Activated CD4-positive, alpha-beta memory T cell treated with anti-CD3 and anti-CD28 coated beads for 36 hours (primary cell): ENCODE data around the gene CLN3. TPM values are rescaled to one million over a fixed set of nuclear protein-coding genes. Genes with fewer than 3 reads are reported as not detected.
"Not testable (repeated sequence)": the region's sequence is repeated elsewhere in the genome, so short reads cannot be mapped to it uniquely, and the experiment has no call there.

Experiments
- CTCF ChIA-PET: fragments of 350-600 bp; sonication (Branson Sonifier 250); formaldehyde crosslinking; loops from one replicate; lab custom pipeline; 2021; ENCODE audit warnings: antibody characterized with exemption, inconsistent platforms; lab: Charles Lee
- POLR2A ChIA-PET: fragments of 350-600 bp; sonication (Branson Sonifier 250); formaldehyde crosslinking; loops from one replicate; lab custom pipeline; 2021; ENCODE audit warnings: antibody characterized with exemption; lab: Charles Lee
- DNase-seq: peaks from one replicate; pipeline ENCODE4 v3.0.0-alpha.2; 2020
- H3K27ac Mint-ChIP-seq: one replicate; pipeline ENCODE4 v1.8.0; 2021; ENCODE audit warnings: mixed read lengths
- H3K27me3 Mint-ChIP-seq: one replicate; pipeline ENCODE4 v1.8.0; 2021; ENCODE audit warnings: mixed read lengths
- H3K36me3 Mint-ChIP-seq: one replicate; pipeline ENCODE4 v1.8.0; 2021; ENCODE audit warnings: mixed read lengths
- H3K4me1 Mint-ChIP-seq: one replicate; pipeline ENCODE4 v1.8.0; 2021; ENCODE audit warnings: low read depth, mixed read lengths
- H3K4me3 Mint-ChIP-seq: one replicate; pipeline ENCODE4 v1.8.0; 2021; ENCODE audit warnings: mild to moderate bottlenecking, mixed read lengths
- H3K9me3 Mint-ChIP-seq: one replicate; pipeline ENCODE4 v1.8.0; 2021; ENCODE audit warnings: mixed read lengths
- intact Hi-C: fragments of 100-400 bp; cut with micrococcal nuclease; formaldehyde crosslinking; loops from one replicate; pipeline ENCODE4 v1.15.1; 2023
- total RNA-seq, 2 experiments: library from RNA; stranded (reverse); gene quantifications; one replicate each; pipeline ENCODE4 v1.2.3, GENCODE V29; 2021

The CLN3 gene
- total RNA-seq, 2 experiments from 2014 or later, result 17.0 to 17.4 TPM

DNA sequence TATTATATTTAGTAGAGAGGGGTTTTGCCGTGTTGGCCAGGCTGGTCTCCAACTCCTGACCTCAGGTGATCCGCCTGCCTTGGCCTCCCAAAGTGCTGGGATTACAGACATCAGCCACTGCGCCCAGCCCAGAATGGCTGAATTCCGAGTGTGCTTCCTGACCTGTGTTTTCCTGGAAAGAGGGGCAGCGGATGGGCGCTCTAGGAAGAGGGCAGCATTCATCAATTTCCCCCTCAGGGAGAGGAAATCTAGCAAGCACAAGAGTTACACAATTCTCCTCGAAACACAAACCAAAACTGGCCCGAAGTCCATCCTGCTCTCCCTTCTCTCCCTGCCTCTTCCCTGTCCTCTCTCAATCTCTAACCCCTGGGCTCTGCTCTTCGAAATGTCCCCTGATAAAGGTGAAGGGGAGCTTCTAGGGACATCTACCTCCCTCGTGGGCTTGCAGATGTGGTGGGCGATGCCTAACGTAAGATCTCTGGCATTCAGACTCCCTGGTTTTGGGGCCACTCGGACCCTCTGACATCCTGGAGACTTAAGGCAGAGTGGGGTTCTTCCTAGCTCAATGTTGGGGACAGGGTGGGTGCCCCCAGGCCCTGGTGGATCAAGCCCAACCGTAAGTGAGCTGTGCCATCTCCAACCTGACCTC is 13.7 kb upstream of the CLN3 start:
- no peaks in the 10 kb centered on the region for H3K9me3 Mint-ChIP-seq
- POLR2A ChIA-PET, result no interaction called here
- CTCF ChIA-PET, result no interaction called here
- no peak overlapping the region for H3K27ac Mint-ChIP-seq
- no peaks in the 10 kb centered on the region for H3K27me3 Mint-ChIP-seq
- H3K4me1 Mint-ChIP-seq, result peaks cover 17% of the 10 kb centered on the region
- intact Hi-C loops, result no loop called here
- H3K4me3 Mint-ChIP-seq, result no peak overlapping the region
- H3K36me3 Mint-ChIP-seq, result no peaks in the 10 kb centered on the region
- DNase-seq, result no peak

GRCh38 chr16:28504707-28505404 is 13.0 kb upstream of the CLN3 start:
- no peak for DNase-seq
- intact Hi-C loops, result no loop called here
- Mint-ChIP-seq H3K27me3 (no peaks in the 10 kb centered on the region), H3K27ac (no peak overlapping the region), H3K4me3 (no peak overlapping the region), H3K9me3 (no peaks in the 10 kb centered on the region), H3K4me1 (peaks cover 19% of the 10 kb centered on the region), H3K36me3 (no peaks in the 10 kb centered on the region)
- CTCF ChIA-PET, result no interaction called here
- POLR2A ChIA-PET, result no interaction called here

DNA sequence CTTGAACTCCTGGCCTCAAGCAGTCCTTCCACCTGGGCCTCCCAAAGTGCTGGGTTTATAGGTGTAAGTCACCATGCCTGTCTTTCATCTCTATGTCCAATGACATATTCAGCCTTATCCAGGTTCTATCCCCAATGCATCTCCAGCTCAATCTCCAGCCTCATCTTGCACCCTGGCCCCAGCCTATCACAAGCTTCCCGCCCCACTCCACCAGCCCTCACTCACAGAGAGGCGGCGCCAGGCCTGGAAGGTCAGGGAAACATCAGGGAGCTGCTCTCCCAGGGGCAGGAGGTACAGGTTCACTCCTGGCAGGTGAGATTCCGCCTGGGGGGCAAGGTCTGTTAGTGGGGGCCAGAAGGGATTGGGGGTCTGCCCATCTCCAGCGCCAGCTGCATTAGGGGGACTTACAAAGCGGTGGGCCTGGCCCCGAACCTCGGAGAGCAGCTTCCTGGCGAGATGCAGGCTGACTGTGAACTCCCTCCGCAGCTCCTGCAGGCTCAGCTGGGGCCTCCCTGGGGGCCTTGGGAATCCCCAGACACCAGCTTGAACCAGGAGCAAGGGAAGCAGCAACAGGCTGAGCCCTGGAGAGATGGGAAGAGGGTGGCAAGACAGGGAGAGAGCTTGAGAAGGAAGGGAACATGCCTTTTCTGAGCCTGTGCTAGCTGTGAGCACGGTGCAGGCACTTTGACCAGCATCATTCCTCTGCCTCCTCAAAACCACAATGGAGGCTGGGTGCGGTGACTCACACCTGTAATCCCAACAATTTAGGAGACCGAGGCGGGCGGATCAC is 11.8 kb upstream of the CLN3 start:
- intact Hi-C loops, result no loop called here
- Mint-ChIP-seq H3K36me3 (no peaks in the 10 kb centered on the region), H3K9me3 (no peaks in the 10 kb centered on the region), H3K4me1 (peaks cover 19% of the 10 kb centered on the region), H3K4me3 (no peak overlapping the region), H3K27me3 (no peaks in the 10 kb centered on the region), H3K27ac (no peak overlapping the region)
- ChIA-PET CTCF (no interaction called here), POLR2A (interaction anchor here (0.5 kb wide), 1 partner anchor 11 kb away, joined by 3 read pairs; no protein-coding TSS in a partner anchor)
- DNase-seq, result no peak

- Mint-ChIP-seq H3K4me3 (no peak overlapping the region), H3K27me3 (no peaks in the 10 kb centered on the region), H3K4me1 (peaks cover 7% of the 10 kb centered on the region), H3K9me3 (no peaks in the 10 kb centered on the region), H3K36me3 (no peaks in the 10 kb centered on the region), H3K27ac (no peak overlapping the region)
- ChIA-PET CTCF (no interaction called here), POLR2A (no interaction called here)
- intact Hi-C loops, result no loop called here
- no peak for DNase-seq
Observed at GRCh38 chr16:28502290-28502689, 10.4 kb upstream of the CLN3 start.

DNA sequence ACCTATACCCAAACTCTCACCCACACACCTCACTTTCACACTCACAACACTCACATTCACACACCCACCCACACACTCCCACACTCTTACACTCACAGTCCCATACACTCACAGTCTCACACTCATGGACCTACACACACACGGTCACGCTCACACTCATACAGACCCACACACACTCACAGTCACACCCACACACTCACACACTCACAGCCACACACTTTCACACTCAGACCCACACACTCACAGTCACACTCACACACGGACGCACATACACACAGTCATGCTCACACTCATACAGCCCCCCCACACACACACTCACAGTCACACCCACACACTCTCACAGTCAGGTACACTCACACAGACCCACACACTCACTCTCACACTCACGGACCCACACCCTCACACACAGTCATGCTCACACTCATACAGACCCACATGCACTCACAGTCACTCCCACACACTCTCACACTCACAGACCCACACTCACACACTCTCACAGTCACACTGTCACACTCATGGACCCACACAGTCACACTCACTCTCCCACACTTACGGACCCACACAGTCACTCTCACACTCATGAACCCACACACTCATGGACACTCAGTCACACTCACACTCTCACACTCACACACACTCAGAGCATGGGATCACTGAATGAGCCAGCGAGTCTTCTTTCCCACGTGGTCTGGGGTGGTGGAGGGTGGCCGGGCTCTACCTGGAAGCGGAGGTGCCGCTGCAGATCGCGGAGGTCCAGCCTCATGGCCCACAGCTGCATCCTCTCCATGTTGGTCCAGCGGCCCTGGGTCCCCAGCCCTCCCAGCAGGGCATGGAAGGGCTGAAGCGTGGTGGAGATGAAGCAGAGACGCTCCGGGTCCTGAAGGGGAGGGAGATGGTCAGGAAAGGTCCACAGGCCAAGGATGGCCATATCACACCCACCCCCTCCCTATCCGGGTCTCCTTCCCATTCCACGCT is 9.7 kb upstream of the CLN3 start:
- CTCF ChIA-PET, result no interaction called here
- Mint-ChIP-seq H3K4me1 (peaks cover 8% of the 10 kb centered on the region), H3K9me3 (no peaks in the 10 kb centered on the region), H3K36me3 (no peaks in the 10 kb centered on the region), H3K4me3 (no peak overlapping the region), H3K27ac (no peak overlapping the region), H3K27me3 (no peaks in the 10 kb centered on the region)
- intact Hi-C loops, result no loop called here
- no peak for DNase-seq
- POLR2A ChIA-PET, result no interaction called here

GRCh38 chr16:28500476-28501180 is 8.8 kb upstream of the CLN3 start:
- intact Hi-C loops, DNase-seq, H3K4me3 Mint-ChIP-seq, CTCF ChIA-PET, H3K27me3 Mint-ChIP-seq, H3K27ac Mint-ChIP-seq, H3K36me3 Mint-ChIP-seq, POLR2A ChIA-PET, H3K9me3 Mint-ChIP-seq: not testable (repeated sequence)
- peaks cover 17% of the 10 kb centered on the region for H3K4me1 Mint-ChIP-seq

- CTCF ChIA-PET, result no interaction called here
- Mint-ChIP-seq H3K36me3 (no peaks in the 10 kb centered on the region), H3K27me3 (no peaks in the 10 kb centered on the region), H3K4me3 (no peak overlapping the region), H3K9me3 (no peaks in the 10 kb centered on the region), H3K4me1 (peaks cover 25% of the 10 kb centered on the region), H3K27ac (no peak overlapping the region)
- intact Hi-C loops, result no loop called here
- no peak for DNase-seq
- POLR2A ChIA-PET, result no interaction called here
Observed at GRCh38 chr16:28499854-28500253, 8.0 kb upstream of the CLN3 start.

GRCh38 chr16:28498666-28499381 is 7.0 kb upstream of the CLN3 start:
- Mint-ChIP-seq H3K4me3 (no peak overlapping the region), H3K4me1 (peaks cover 35% of the 10 kb centered on the region), H3K27ac (no peak overlapping the region), H3K27me3 (no peaks in the 10 kb centered on the region), H3K36me3 (no peaks in the 10 kb centered on the region), H3K9me3 (no peaks in the 10 kb centered on the region)
- intact Hi-C loops, result no loop called here
- DNase-seq, result no peak
- POLR2A ChIA-PET, result no interaction called here
- CTCF ChIA-PET, result no interaction called here

DNA sequence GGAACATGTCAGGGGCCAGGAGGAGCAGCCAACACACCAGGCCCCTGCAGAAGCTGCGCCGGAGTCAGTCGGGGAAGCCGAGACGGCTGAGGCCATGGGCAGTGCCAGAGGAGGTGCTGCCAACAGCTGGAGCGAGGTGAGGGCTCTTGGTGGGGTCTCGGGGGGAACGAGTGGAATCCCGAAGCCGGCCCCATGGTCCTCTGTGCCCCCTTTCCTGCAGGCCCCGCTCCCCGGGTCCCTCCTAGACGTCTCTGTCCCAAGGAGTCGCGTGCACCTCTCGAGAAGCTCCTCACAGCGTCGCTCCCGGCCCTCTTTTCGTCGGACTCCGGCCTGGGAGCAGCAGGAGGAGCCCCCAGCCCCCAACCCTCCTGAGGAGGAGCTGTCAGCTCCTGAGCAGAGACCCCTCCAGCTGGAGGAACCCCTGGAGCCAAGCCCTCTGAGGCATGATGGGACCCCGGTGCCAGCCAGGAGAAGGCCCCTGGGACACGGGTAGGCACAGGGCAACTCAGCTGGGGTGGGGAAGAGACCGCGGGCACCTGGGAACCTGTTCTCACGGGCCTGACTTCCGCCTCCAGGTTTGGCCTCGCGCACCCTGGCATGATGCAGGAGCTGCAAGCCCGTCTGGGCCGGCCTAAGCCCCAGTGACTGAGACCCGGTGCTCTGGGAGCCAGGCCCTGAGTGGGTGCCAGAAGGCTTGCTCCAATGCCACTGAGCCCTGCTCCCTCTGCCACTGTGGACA is 6.2 kb upstream of the CLN3 start:
- Mint-ChIP-seq H3K4me1 (peaks cover 43% of the 10 kb centered on the region), H3K9me3 (no peaks in the 10 kb centered on the region), H3K36me3 (no peaks in the 10 kb centered on the region), H3K4me3 (no peak overlapping the region), H3K27me3 (no peaks in the 10 kb centered on the region), H3K27ac (no peak overlapping the region)
- ChIA-PET CTCF (no interaction called here), POLR2A (no interaction called here)
- intact Hi-C loops, result no loop called here
- DNase-seq, result no peak

DNA sequence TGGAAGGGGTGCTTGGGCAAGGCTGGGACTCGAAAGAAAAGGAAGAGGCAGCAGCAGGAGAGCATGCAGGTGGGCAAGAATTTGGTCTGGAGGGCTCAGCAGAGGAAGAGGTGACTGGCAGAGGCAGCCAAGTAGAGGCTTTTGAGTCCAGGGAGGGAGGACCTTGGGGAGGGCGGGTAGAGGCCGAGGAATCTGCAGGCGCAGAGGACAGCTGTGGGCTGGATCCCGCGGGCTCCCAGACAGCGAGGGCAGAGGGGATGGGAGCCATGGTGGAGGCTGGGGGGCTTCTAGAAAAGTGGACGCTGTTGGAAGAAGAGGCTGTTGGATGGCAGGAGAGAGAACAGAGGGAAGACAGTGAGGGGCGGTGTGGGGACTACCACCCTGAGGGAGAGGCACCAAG is 5.5 kb upstream of the CLN3 start:
- Mint-ChIP-seq H3K4me1 (peaks cover 46% of the 10 kb centered on the region), H3K27me3 (no peaks in the 10 kb centered on the region)
- POLR2A ChIA-PET, result no interaction called here

More for the DNA sequence above, 5.5 kb upstream of the CLN3 start:
- CTCF ChIA-PET, result no interaction called here
- no peaks in the 10 kb centered on the region for H3K36me3 Mint-ChIP-seq
- intact Hi-C loops, result no loop called here
- H3K4me3 Mint-ChIP-seq, result no peak overlapping the region
- no peaks in the 10 kb centered on the region for H3K9me3 Mint-ChIP-seq
- H3K27ac Mint-ChIP-seq, result no peak overlapping the region
- DNase-seq, result no peak
